HL-60 (cell line): ENCODE measurements around the gene BHMT.

ENCODE experiments used
- CTCF ChIP-seq: IDR thresholded peaks from one replicate; pipeline ENCODE4 v1.5.1; 2011; ENCODE audit warnings: low read length, control low read depth, inconsistent platforms; ENCODE audit not compliant: insufficient read depth
- POLR2AphosphoS5 ChIP-seq: IDR thresholded peaks from 2 replicates; pipeline ENCODE4 v1.6.1; 2012; ENCODE audit warnings: low read depth
- REST ChIP-seq: IDR thresholded peaks from 2 replicates; pipeline ENCODE4 v1.6.1; 2012; ENCODE audit warnings: low read depth; ENCODE audit not compliant: insufficient replicate concordance

- no peak for TF ChIP-seq CTCF
- TF ChIP-seq REST: no peak
- no peak for TF ChIP-seq POLR2AphosphoS5
Observed at GRCh38 chr5:79170661-79171060, 59.1 kb downstream of the BHMT start.
